Mucosa of gallbladder (tissue), 1 donor: ENCODE results near the gene CDC42EP4. TPM values are rescaled to one million over a fixed set of nuclear protein-coding genes. Genes with fewer than 3 reads are reported as not detected.
"Not testable (repeated sequence)": the region's sequence is repeated elsewhere in the genome, so short reads cannot be mapped to it uniquely, and the experiment has no call there.

Experiments
- DNase-seq: peaks from one replicate; pipeline ENCODE4 v3.0.0-alpha.2; 2020; ENCODE audit warnings: low spot score
- total RNA-seq: library from RNA; stranded (reverse); gene quantifications from one replicate; pipeline ENCODE4 v1.2.1, GENCODE V29; 2021
- donor health status: DM: no; HTN: no; CAD: no.

Gene CDC42EP4
- total RNA-seq, 1 donor from 2014 or later: 77.6 TPM

GRCh38 chr17:73320601-73321264 is 8.9 kb upstream of the CDC42EP4 start:
- DNase-seq: no peak

- no peak for DNase-seq
These were observed 8.0 kb upstream of the CDC42EP4 start for GRCh38 chr17:73319766-73320165.

- no peak for DNase-seq
These were observed 7.0 kb upstream of the CDC42EP4 start for GRCh38 chr17:73318836-73319235.

GRCh38 chr17:73318427-73318813 is 6.6 kb upstream of the CDC42EP4 start:
- no peak for DNase-seq

GRCh38 chr17:73317513-73318426 is 6.0 kb upstream of the CDC42EP4 start:
- no peak for DNase-seq

GRCh38 chr17:73316919-73317505 is 5.2 kb upstream of the CDC42EP4 start:
- DNase-seq: no peak

- no peak for DNase-seq
These were observed 3.7 kb upstream of the CDC42EP4 start for GRCh38 chr17:73315471-73315870.

- DNase-seq: no peak
These were observed 1.8 kb upstream of the CDC42EP4 start for GRCh38 chr17:73313526-73314127.

- not testable (repeated sequence) for DNase-seq
These were observed 1.1 kb upstream of the CDC42EP4 start for GRCh38 chr17:73312887-73313286.

- DNase-seq: peak; percentile 50
These were observed 397 bp downstream of the CDC42EP4 start for GRCh38 chr17:73311428-73311780.

- DNase-seq: peak; percentile 80
These were observed 1.8 kb downstream of the CDC42EP4 start for GRCh38 chr17:73309727-73310596.

- not testable (repeated sequence) for DNase-seq
These were observed 2.8 kb downstream of the CDC42EP4 start for GRCh38 chr17:73308959-73309358.

- DNase-seq: peak; percentile 93
These were observed 3.6 kb downstream of the CDC42EP4 start for GRCh38 chr17:73308017-73308823.

- peak; percentile 56 for DNase-seq
These were observed 4.7 kb downstream of the CDC42EP4 start for GRCh38 chr17:73307130-73307529.

- DNase-seq: no peak
These were observed 5.7 kb downstream of the CDC42EP4 start for GRCh38 chr17:73305845-73306836.

GRCh38 chr17:73304971-73305812 is 6.6 kb downstream of the CDC42EP4 start:
- DNase-seq: peak; percentile 45

GRCh38 chr17:73304438-73304837 is 7.4 kb downstream of the CDC42EP4 start:
- no peak for DNase-seq

- no peak for DNase-seq
These were observed 9.6 kb downstream of the CDC42EP4 start for GRCh38 chr17:73302189-73302588.
